Loucy (cell line): ENCODE results near the gene ACACB.

Experiments
- EZH2phosphoT487 ChIP-seq: fragments of 200-600 bp; IDR thresholded peaks from 2 replicates; pipeline ENCODE4 v1.6.1; 2018; ENCODE audit warnings: antibody characterized with exemption, mild to moderate bottlenecking, moderate library complexity, borderline replicate concordance
- TF ChIP-seq, protein P1 (sequence below): fragments of 200-600 bp; sonication (generic); conservative IDR thresholded peaks from 2 replicates; pipeline ENCODE4 v1.5.1; 2014; ENCODE audit warnings: mild to moderate bottlenecking, antibody characterized with exemption, low read length

DNA sequence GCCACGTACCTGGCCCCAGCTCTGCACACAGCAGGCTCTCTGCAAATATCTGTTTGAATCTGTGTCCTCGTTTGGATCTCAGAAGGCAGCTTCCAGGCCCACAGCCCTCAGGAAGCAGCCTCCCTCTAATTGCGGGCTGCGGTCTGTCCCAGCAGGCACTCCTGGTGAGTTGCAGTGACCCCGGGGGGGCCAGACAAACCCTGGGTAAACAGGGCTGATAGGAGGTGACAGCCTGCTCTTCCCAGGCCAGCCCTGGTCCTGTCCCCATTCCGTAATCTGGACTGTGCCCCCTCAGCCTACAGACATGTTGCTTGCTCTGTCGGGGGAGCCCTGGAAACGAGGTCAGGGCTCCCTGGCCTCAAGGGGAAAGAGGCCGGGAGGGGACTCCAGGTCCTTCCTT is 190.7 kb downstream of the ACACB start:
- TF ChIP-seq, protein P1, sequence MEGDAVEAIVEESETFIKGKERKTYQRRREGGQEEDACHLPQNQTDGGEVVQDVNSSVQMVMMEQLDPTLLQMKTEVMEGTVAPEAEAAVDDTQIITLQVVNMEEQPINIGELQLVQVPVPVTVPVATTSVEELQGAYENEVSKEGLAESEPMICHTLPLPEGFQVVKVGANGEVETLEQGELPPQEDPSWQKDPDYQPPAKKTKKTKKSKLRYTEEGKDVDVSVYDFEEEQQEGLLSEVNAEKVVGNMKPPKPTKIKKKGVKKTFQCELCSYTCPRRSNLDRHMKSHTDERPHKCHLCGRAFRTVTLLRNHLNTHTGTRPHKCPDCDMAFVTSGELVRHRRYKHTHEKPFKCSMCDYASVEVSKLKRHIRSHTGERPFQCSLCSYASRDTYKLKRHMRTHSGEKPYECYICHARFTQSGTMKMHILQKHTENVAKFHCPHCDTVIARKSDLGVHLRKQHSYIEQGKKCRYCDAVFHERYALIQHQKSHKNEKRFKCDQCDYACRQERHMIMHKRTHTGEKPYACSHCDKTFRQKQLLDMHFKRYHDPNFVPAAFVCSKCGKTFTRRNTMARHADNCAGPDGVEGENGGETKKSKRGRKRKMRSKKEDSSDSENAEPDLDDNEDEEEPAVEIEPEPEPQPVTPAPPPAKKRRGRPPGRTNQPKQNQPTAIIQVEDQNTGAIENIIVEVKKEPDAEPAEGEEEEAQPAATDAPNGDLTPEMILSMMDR = no peak
- no peak for TF ChIP-seq EZH2phosphoT487
